Measurements from ENCODE around the gene SEMA7A.

Gene SEMA7A

DNA sequence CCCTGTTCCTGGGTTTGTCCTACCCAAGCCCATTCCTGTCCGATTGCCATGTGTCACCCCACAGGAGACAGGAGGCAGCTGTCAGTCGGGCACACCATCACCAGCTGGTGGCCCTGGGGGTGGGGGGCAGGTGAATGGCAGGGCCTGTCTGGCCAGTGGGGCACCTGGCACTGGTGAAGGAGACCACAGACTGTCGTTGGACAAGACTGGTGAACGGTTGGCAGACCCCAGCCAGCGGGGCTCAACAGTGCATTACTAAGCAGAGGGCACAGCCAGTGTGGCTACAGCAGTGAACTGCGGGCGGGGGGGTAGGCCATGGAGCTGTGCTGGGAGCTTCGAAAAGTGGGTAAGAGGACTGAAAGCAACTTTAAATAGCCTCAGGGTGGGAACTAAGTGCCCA, 2.1 kb downstream of the SEMA7A start:
- Histone ChIP-seq H3K27me3 (ENCODE audit: control insufficient read depth, low read length) (peaks cover 98% of the 10 kb centered on the region), H3K9me2 (replicated peaks; ENCODE audit: control insufficient read depth, low read length) (no peaks in the 10 kb centered on the region), H3K36me3 (ENCODE audit: control insufficient read depth, low read length) (no peaks in the 10 kb centered on the region), H3K9me3 (ENCODE audit: control insufficient read depth, insufficient read depth, low read length) (no peaks in the 10 kb centered on the region), H3K4me2 (ENCODE audit: low read length) (no peak overlapping the region), H3K27ac (ENCODE audit: low read depth, low read length) (no peak overlapping the region), H3K4me3 (ENCODE audit: low read length) (no peak overlapping the region), H3K79me2 (ENCODE audit: control insufficient read depth, low read length) (no peaks in the 10 kb centered on the region), H4K20me1 (ENCODE audit: control insufficient read depth, insufficient read depth, low read depth, low read length) (peaks cover 21% of the 10 kb centered on the region), H3K4me1 (ENCODE audit: control insufficient read depth, low read length) (peaks cover 29% of the 10 kb centered on the region), H3F3A (ENCODE audit: control insufficient read depth, insufficient read depth) (no peaks in the 10 kb centered on the region)
- TF ChIP-seq EZH2phosphoT487 (IDR thresholded peaks at IDR 0.05; ENCODE audit: borderline replicate concordance, low read length) (no peak), CTCF (IDR thresholded peaks at IDR 0.05; ENCODE audit: low read depth, low read length, poor library complexity, severe bottlenecking) (no peak)

DNA sequence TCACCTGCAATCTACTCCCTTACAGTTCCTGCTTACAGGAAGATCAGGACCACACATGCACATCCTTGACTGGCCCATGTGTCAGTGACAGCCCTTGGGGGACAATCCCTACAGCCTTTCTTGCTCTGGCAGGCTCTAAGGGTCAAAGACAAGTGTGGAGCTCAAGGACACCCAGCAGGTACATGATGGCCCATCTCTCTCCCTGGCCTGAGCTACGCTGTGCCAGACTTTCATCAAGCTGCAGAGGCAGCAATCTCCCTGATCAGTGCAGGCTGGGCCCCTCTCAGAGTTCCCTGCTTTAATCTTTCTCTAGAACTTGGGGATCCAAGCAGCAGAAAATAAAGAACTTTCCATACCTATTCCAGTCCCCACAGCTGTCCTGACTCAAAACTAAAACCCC, 2.6 kb downstream of the SEMA7A start:
- H3K9me3 ChIP-seq (ENCODE audit: control insufficient read depth, insufficient read depth, low read length): no peaks in the 10 kb centered on the region
- H3K27ac ChIP-seq (ENCODE audit: low read depth, low read length): no peak overlapping the region
- H3K4me1 ChIP-seq (ENCODE audit: control insufficient read depth, low read length): peaks cover 29% of the 10 kb centered on the region
- no peak overlapping the region for H3K4me2 ChIP-seq (ENCODE audit: low read length)
- no peaks in the 10 kb centered on the region for H3K36me3 ChIP-seq (ENCODE audit: control insufficient read depth, low read length)
- TF ChIP-seq EZH2phosphoT487 (IDR thresholded peaks at IDR 0.05; ENCODE audit: borderline replicate concordance, low read length) (no peak), CTCF (IDR thresholded peaks at IDR 0.05; ENCODE audit: low read depth, low read length, poor library complexity, severe bottlenecking) (no peak)
- no peak overlapping the region for H3K4me3 ChIP-seq (ENCODE audit: low read length)
- H4K20me1 ChIP-seq (ENCODE audit: control insufficient read depth, insufficient read depth, low read depth, low read length): peaks cover 21% of the 10 kb centered on the region
- no peaks in the 10 kb centered on the region for H3K79me2 ChIP-seq (ENCODE audit: control insufficient read depth, low read length)
- no peaks in the 10 kb centered on the region for H3K9me2 ChIP-seq (replicated peaks; ENCODE audit: control insufficient read depth, low read length)
- H3K27me3 ChIP-seq (ENCODE audit: control insufficient read depth, low read length): peaks cover 98% of the 10 kb centered on the region
- H3F3A ChIP-seq (ENCODE audit: control insufficient read depth, insufficient read depth): no peaks in the 10 kb centered on the region

- Histone ChIP-seq H3K4me1 (ENCODE audit: control insufficient read depth, low read length) (peaks cover 29% of the 10 kb centered on the region), H4K20me1 (ENCODE audit: control insufficient read depth, insufficient read depth, low read depth, low read length) (peaks cover 21% of the 10 kb centered on the region), H3K27me3 (ENCODE audit: control insufficient read depth, low read length) (peaks cover 96% of the 10 kb centered on the region), H3K4me3 (ENCODE audit: low read length) (no peak overlapping the region), H3K27ac (ENCODE audit: low read depth, low read length) (no peak overlapping the region), H3K9me3 (ENCODE audit: control insufficient read depth, insufficient read depth, low read length) (no peaks in the 10 kb centered on the region), H3K9me2 (replicated peaks; ENCODE audit: control insufficient read depth, low read length) (no peaks in the 10 kb centered on the region), H3K4me2 (ENCODE audit: low read length) (no peak overlapping the region), H3F3A (ENCODE audit: control insufficient read depth, insufficient read depth) (no peaks in the 10 kb centered on the region), H3K36me3 (ENCODE audit: control insufficient read depth, low read length) (no peaks in the 10 kb centered on the region), H3K79me2 (ENCODE audit: control insufficient read depth, low read length) (no peaks in the 10 kb centered on the region)
- TF ChIP-seq EZH2phosphoT487 (IDR thresholded peaks at IDR 0.05; ENCODE audit: borderline replicate concordance, low read length) (0 out of 2 replicates have a peak, but pooled peaks have one; percentile 8), CTCF (IDR thresholded peaks at IDR 0.05; ENCODE audit: low read depth, low read length, poor library complexity, severe bottlenecking) (no peak)
These were observed 3.2 kb downstream of the SEMA7A start for GRCh38 chr15:74430510-74430951.
